Endothelial cell of umbilical vein (primary cell): ENCODE measurements around the gene RPGRIP1. TPM values are rescaled to one million over a fixed set of nuclear protein-coding genes. Genes with fewer than 3 reads are reported as not detected.

Experiments used
- BruUV-seq: library from RNA; stranded (reverse); fragments of 400-500 nt; replicated peaks from 2 replicates; lab custom pipeline; 2021; lab: Mats Ljungman, UMichigan
- CTCF ChIA-PET: fragments of 300-600, 350-600 bp; sonication (Branson Sonifier 250); formaldehyde crosslinking; loops from one replicate; lab custom pipeline; 2021; ENCODE audit warnings: antibody characterized with exemption, inconsistent platforms; lab: Charles Lee
- POLR2A ChIA-PET: fragments of 300-600, 350-600 bp; sonication (Branson Sonifier 250); formaldehyde crosslinking; loops from one replicate; lab custom pipeline; 2021; ENCODE audit warnings: antibody characterized with exemption, inconsistent platforms; lab: Charles Lee
- DNase-seq: peaks from one replicate; pipeline ENCODE4 v3.0.0-alpha.2; 2011; ENCODE audit warnings: low read depth, low spot score
- FAIRE-seq: peaks from 2 replicates; lab custom pipeline; 2011; peaks lifted over from hg19 to GRCh38; lab: Jason Lieb, UNC
- H2AFZ ChIP-seq: 2 replicates; pipeline ENCODE4 v1.6.0; 2012; ENCODE audit warnings: low read depth, low read length, control low read depth, inconsistent platforms
- H3K27ac ChIP-seq: 2 replicates; pipeline ENCODE4 v1.5.1; 2011; ENCODE audit warnings: low read depth, mild to moderate bottlenecking, control low read depth, low read length, moderate library complexity; ENCODE audit not compliant: insufficient read depth
- H3K27me3 ChIP-seq, 2 experiments: 2 replicates each; pipeline versions ENCODE4 v1.6.0 to v1.6.1; 2011; ENCODE audit warnings: low read length in 2 of 2, mixed read lengths in 1 of 2; ENCODE audit not compliant: control insufficient read depth in 2 of 2, insufficient read depth in 2 of 2
- H3K36me3 ChIP-seq, 2 experiments: 2 replicates in 1 of 2; 3 replicates in 1 of 2; pipeline ENCODE4 v1.5.1; 2011; ENCODE audit warnings: low read length in 2 of 2, mild to moderate bottlenecking in 1 of 2, moderate library complexity in 1 of 2; ENCODE audit not compliant: control insufficient read depth in 2 of 2, insufficient read depth in 2 of 2; ENCODE audit errors: extremely low read depth in 1 of 2
- H3K4me1 ChIP-seq: 3 replicates; pipeline ENCODE4 v1.5.1; 2011; ENCODE audit warnings: mild to moderate bottlenecking, low read length; ENCODE audit not compliant: control insufficient read depth, insufficient read depth; ENCODE audit errors: extremely low read depth
- H3K4me2 ChIP-seq: 2 replicates; pipeline ENCODE4 v1.6.1; 2011; ENCODE audit warnings: low read length, control low read depth, mixed read lengths; ENCODE audit not compliant: insufficient read depth
- H3K4me3 ChIP-seq, 3 experiments: fragments of 200-600 bp in 1 of 3; sonication (generic), shearing (Covaris generic) in 1 of 3; replicated peaks in 1 of 3; 2 replicates each; pipeline ENCODE4 v1.5.1; 2011 to 2016; ENCODE audit warnings: control low read depth in 3 of 3, low read length in 3 of 3, mild to moderate bottlenecking in 2 of 3, inconsistent platforms in 1 of 3, low read depth in 1 of 3, moderate library complexity in 1 of 3; ENCODE audit not compliant: insufficient read depth in 1 of 3
- H3K79me2 ChIP-seq: 2 replicates; pipeline ENCODE4 v1.6.0; 2012; ENCODE audit warnings: low read length, inconsistent platforms; ENCODE audit not compliant: control insufficient read depth, insufficient read depth
- H3K9ac ChIP-seq: replicated peaks from 2 replicates; pipeline ENCODE3; 2011; ENCODE audit warnings: low read length, control low read depth; ENCODE audit not compliant: insufficient read depth; ENCODE audit errors: extremely low read depth
- H3K9me1 ChIP-seq: replicated peaks from 3 replicates; pipeline ENCODE4 v1.6.0; 2011; ENCODE audit warnings: mild to moderate bottlenecking, low read length; ENCODE audit not compliant: control insufficient read depth, insufficient read depth; ENCODE audit errors: extremely low read depth
- H3K9me3 ChIP-seq: replicated peaks from 2 replicates; pipeline ENCODE4 v1.5.1; 2012; ENCODE audit warnings: low read length, inconsistent platforms; ENCODE audit not compliant: control insufficient read depth, insufficient read depth
- H4K20me1 ChIP-seq: replicated peaks from 2 replicates; pipeline ENCODE3; 2011; ENCODE audit warnings: mild to moderate bottlenecking, low read length; ENCODE audit not compliant: control insufficient read depth, insufficient read depth; ENCODE audit errors: extremely low read depth
- CTCF ChIP-seq, 2 donors: IDR thresholded peaks; 1 replicate in 1 of 2; 2 replicates in 1 of 2; pipeline ENCODE4 v1.5.1; 2011; ENCODE audit warnings: low read length in 2 of 2, mild to moderate bottlenecking in 2 of 2, moderate library complexity in 2 of 2, control low read depth in 1 of 2, inconsistent platforms in 1 of 2, low read depth in 1 of 2; ENCODE audit not compliant: insufficient read depth in 1 of 2; ENCODE audit errors: extremely low read depth in 1 of 2
- EZH2 ChIP-seq: IDR thresholded peaks from 2 replicates; pipeline ENCODE4 v1.6.1; 2012; ENCODE audit warnings: borderline replicate concordance, low read depth, mild to moderate bottlenecking, moderate library complexity, low read length, inconsistent platforms; ENCODE audit not compliant: severe bottlenecking
- FOS ChIP-seq: IDR thresholded peaks from 2 replicates; pipeline ENCODE4 v1.6.1; 2011; ENCODE audit warnings: mild to moderate bottlenecking, low read length, moderate library complexity, borderline replicate concordance; ENCODE audit not compliant: insufficient read depth
- GATA2 ChIP-seq: IDR thresholded peaks from 2 replicates; pipeline ENCODE4 v1.7.0; 2011; ENCODE audit warnings: low read depth, mild to moderate bottlenecking, moderate library complexity, mixed read lengths, low read length; ENCODE audit not compliant: insufficient read length, insufficient read depth
- JUN ChIP-seq: IDR thresholded peaks from 2 replicates; pipeline ENCODE4 v1.6.1; 2011; ENCODE audit warnings: borderline replicate concordance, low read depth; ENCODE audit not compliant: insufficient read length, insufficient read depth
- MAX ChIP-seq: IDR thresholded peaks from 2 replicates; pipeline ENCODE4 v1.6.1; 2011; ENCODE audit not compliant: insufficient read depth, insufficient read length
- MYC ChIP-seq: IDR thresholded peaks from one replicate; pipeline ENCODE4 v1.6.1; 2011; ENCODE audit warnings: mild to moderate bottlenecking, low read depth, low read length
- POLR2A ChIP-seq: IDR thresholded peaks from 2 replicates; pipeline ENCODE4 v1.6.1; 2012; ENCODE audit warnings: low read depth, mild to moderate bottlenecking, control low read depth, low read length
- POLR2AphosphoS5 ChIP-seq: IDR thresholded peaks from 2 replicates; pipeline ENCODE4 v1.6.1; 2012; ENCODE audit warnings: low read depth, mild to moderate bottlenecking, control low read depth, low read length, moderate library complexity; ENCODE audit not compliant: insufficient read depth
- dilution Hi-C: fragments of 300-500 bp; cut with MboI; formaldehyde crosslinking; loops from one replicate; pipeline ENCODE4 v1.15.0; 2019; ENCODE audit warnings: low sequenced_read_pairs; ENCODE audit not compliant: extremely low pct_ligation_motif_present
- intact Hi-C: fragments of 100-400 bp; cut with micrococcal nuclease; formaldehyde crosslinking; loops from one replicate; pipeline ENCODE4 v1.10.0; 2022
- polyA plus RNA-seq, 4 experiments: library from polyadenylated mRNA; depleted of rRNA in 3 of 4; stranded (reverse) in 3 of 4; unstranded in 1 of 4; fragments of >200 nt; gene quantifications; 2 replicates each; pipeline versions ENCODE4 v1.2.1 to v1.2.3, GENCODE V29; 2011 to 2012; ENCODE audit warnings: missing spikeins in 1 of 4
- total RNA-seq: library from RNA; stranded (reverse); gene quantifications from 2 replicates; pipeline ENCODE4 v1.2.3, GENCODE V29; 2021

RPGRIP1 gene
- total and polyA plus RNA-seq, 2 donors (not counting 3 experiments of a cell fraction or from before 2014, with no cell fraction given): not detected

- Histone ChIP-seq H3K4me1 (peaks cover 2% of the 10 kb centered on the region), H3K9ac (no peak overlapping the region), H3K27me3 (no peaks in the 10 kb centered on the region), H4K20me1 (peaks cover 30% of the 10 kb centered on the region), H3K4me2 (peak overlapping the region; percentile 4), H3K9me1 (peaks cover 2% of the 10 kb centered on the region), H3K36me3 (peaks cover 14 to 36% of the 10 kb centered on the region in 2 experiments), H3K4me3 (no peak overlapping the region), H3K79me2 (peaks cover 98% of the 10 kb centered on the region), H3K9me3 (no peaks in the 10 kb centered on the region), H3K27ac (no peak overlapping the region), H2AFZ (no peak overlapping the region)
- FAIRE-seq: no peak
- TF ChIP-seq POLR2AphosphoS5 (no peak), GATA2 (no peak), MAX (no peak), POLR2A (no peak), FOS (no peak), MYC (no peak), JUN (no peak), CTCF (IDR thresholded peaks at IDR 0.05; ENCODE audit: extremely low read depth in 1 of 2, insufficient read depth in 1 of 2, low read depth in 1 of 2, low read length in 2 of 2) (no peak), EZH2 (no peak)
- intact Hi-C loops: no loop called here
- ChIA-PET POLR2A (interaction anchor here (0.7 to 1.7 kb wide), 2 partner anchors 9 to 11 kb away, joined by 3 to 4 read pairs; no protein-coding TSS in a partner anchor), CTCF (interaction anchor here (0.9 to 1.4 kb wide), 2 partner anchors 10 to 14 kb away, joined by 3 to 5 read pairs; no protein-coding TSS in a partner anchor)
- dilution Hi-C loops: no loop called here
- no TSS peak for BruUV-seq
- peak; percentile 18 for DNase-seq
These were observed 24.3 kb upstream of the RPGRIP1 start for GRCh38 chr14:21255385-21256101.
